ENCODE data around the gene GTPBP2.

The GTPBP2 gene

GRCh38 chr6:43608807-43609206, 20.3 kb downstream of the GTPBP2 start:
- no peaks in the 10 kb centered on the region; the same call in none of the 2 replicates for H3K79me2 ChIP-seq (ENCODE audit: low read length)
- no peak overlapping the region for H3K27ac ChIP-seq (ENCODE audit: low read length)
- no peaks in the 10 kb centered on the region for H3K4me1 ChIP-seq (ENCODE audit: low read length)
- H3K4me2 ChIP-seq (ENCODE audit: low read depth, low read length) = no peak overlapping the region
- H3K27me3 ChIP-seq (replicated peaks; ENCODE audit: insufficient read depth, low read length) = no peaks in the 10 kb centered on the region
- no peak overlapping the region for H3K9ac ChIP-seq (ENCODE audit: low read length)
- H3K9me2 ChIP-seq (replicated peaks; ENCODE audit: insufficient read depth, low read length) = no peaks in the 10 kb centered on the region
- H2AFZ ChIP-seq (ENCODE audit: low read length) = no peak overlapping the region
- no peak for TF ChIP-seq EZH2phosphoT487 (IDR thresholded peaks at IDR 0.05; ENCODE audit: low read length)
- no peak for TF ChIP-seq CTCF (IDR thresholded peaks at IDR 0.05; ENCODE audit: low read length)
- TF ChIP-seq EZH2 (optimal IDR thresholded peaks at IDR 0.05; ENCODE audit: low read depth, low read length) = no peak
- H3K9me3 ChIP-seq (replicated peaks; ENCODE audit: insufficient read depth, low read length) = no peaks in the 10 kb centered on the region
- no peak for DNase-seq
- no peaks in the 10 kb centered on the region for H3F3A ChIP-seq (ENCODE audit: insufficient read depth, low read length)
- H3K4me3 ChIP-seq (ENCODE audit: low read length) = no peak overlapping the region
- H3K36me3 ChIP-seq (replicated peaks; ENCODE audit: insufficient read depth, low read length) = peaks cover 8% of the 10 kb centered on the region
- H4K20me1 ChIP-seq (ENCODE audit: insufficient read depth, low read length) = no peaks in the 10 kb centered on the region

DNA sequence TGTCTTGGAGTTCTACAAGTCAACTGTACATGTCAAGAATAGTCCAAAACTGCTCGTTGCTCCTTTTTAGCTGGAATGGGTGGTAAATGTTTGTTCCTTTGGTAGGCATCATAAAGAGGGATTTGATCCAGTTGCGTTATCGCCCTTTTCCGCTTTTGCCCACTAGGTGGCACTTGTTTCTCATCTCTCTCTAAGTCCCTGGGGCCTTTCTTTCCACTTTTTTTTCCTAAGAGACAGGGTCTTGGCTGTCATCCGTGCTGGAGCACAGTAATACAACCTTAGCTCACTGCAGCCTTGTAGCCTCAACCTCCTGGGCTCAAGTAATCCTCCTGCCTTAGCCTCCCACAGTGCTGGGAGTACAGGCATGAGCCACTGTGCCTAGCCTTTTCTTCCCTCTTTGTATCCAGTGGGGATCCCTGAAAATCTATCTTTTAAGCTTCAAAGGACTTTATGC, 20.7 kb downstream of the GTPBP2 start:
- TF ChIP-seq EZH2 (optimal IDR thresholded peaks at IDR 0.05; ENCODE audit: low read depth, low read length) (no peak), EZH2phosphoT487 (IDR thresholded peaks at IDR 0.05; ENCODE audit: low read length) (no peak), CTCF (IDR thresholded peaks at IDR 0.05; ENCODE audit: low read length) (peak; percentile 80)
- Histone ChIP-seq H3K9me3 (replicated peaks; ENCODE audit: insufficient read depth, low read length) (no peaks in the 10 kb centered on the region), H3K9ac (ENCODE audit: low read length) (no peak overlapping the region), H3K4me1 (ENCODE audit: low read length) (no peaks in the 10 kb centered on the region), H3K4me3 (ENCODE audit: low read length) (no peak overlapping the region), H3K4me2 (ENCODE audit: low read depth, low read length) (no peak overlapping the region), H3K36me3 (replicated peaks; ENCODE audit: insufficient read depth, low read length) (peaks cover 8% of the 10 kb centered on the region), H3K9me2 (replicated peaks; ENCODE audit: insufficient read depth, low read length) (no peaks in the 10 kb centered on the region), H3F3A (ENCODE audit: insufficient read depth, low read length) (no peaks in the 10 kb centered on the region), H2AFZ (ENCODE audit: low read length) (no peak overlapping the region), H3K27me3 (replicated peaks; ENCODE audit: insufficient read depth, low read length) (no peaks in the 10 kb centered on the region), H3K27ac (ENCODE audit: low read length) (no peak overlapping the region), H4K20me1 (ENCODE audit: insufficient read depth, low read length) (no peaks in the 10 kb centered on the region), H3K79me2 (ENCODE audit: low read length) (no peaks in the 10 kb centered on the region; the same call in none of the 2 replicates)
- DNase-seq = peak; percentile 48

- no peaks in the 10 kb centered on the region for H3K27me3 ChIP-seq (replicated peaks; ENCODE audit: insufficient read depth, low read length)
- H4K20me1 ChIP-seq (ENCODE audit: insufficient read depth, low read length) = no peaks in the 10 kb centered on the region
- H3K9ac ChIP-seq (ENCODE audit: low read length) = no peak overlapping the region
- no peak overlapping the region for H3K4me3 ChIP-seq (ENCODE audit: low read length)
- no peaks in the 10 kb centered on the region for H3K9me3 ChIP-seq (replicated peaks; ENCODE audit: insufficient read depth, low read length)
- no peaks in the 10 kb centered on the region for H3F3A ChIP-seq (ENCODE audit: insufficient read depth, low read length)
- H3K27ac ChIP-seq (ENCODE audit: low read length) = no peak overlapping the region
- no peaks in the 10 kb centered on the region for H3K9me2 ChIP-seq (replicated peaks; ENCODE audit: insufficient read depth, low read length)
- peaks cover 8% of the 10 kb centered on the region for H3K36me3 ChIP-seq (replicated peaks; ENCODE audit: insufficient read depth, low read length)
- no peak overlapping the region for H2AFZ ChIP-seq (ENCODE audit: low read length)
- no peaks in the 10 kb centered on the region for H3K4me1 ChIP-seq (ENCODE audit: low read length)
- DNase-seq = no peak
- TF ChIP-seq EZH2 (optimal IDR thresholded peaks at IDR 0.05; ENCODE audit: low read depth, low read length) = no peak
- TF ChIP-seq EZH2phosphoT487 (IDR thresholded peaks at IDR 0.05; ENCODE audit: low read length) = no peak
- TF ChIP-seq CTCF (IDR thresholded peaks at IDR 0.05; ENCODE audit: low read length) = no peak
- no peak overlapping the region for H3K4me2 ChIP-seq (ENCODE audit: low read depth, low read length)
- no peaks in the 10 kb centered on the region; the same call in none of the 2 replicates for H3K79me2 ChIP-seq (ENCODE audit: low read length)
Measured at GRCh38 chr6:43606019-43606418, 23.0 kb downstream of the GTPBP2 start.
